ENCODE measurements around the gene MS4A18. TPM values are rescaled to one million over a fixed set of nuclear protein-coding genes. Genes with fewer than 3 reads are reported as not detected.

The MS4A18 gene
- total and polyA plus RNA-seq, 10 of the 15 experiments (the other 5 are each of a cell fraction or from before 2014, with no cell fraction given) = not detected

DNA sequence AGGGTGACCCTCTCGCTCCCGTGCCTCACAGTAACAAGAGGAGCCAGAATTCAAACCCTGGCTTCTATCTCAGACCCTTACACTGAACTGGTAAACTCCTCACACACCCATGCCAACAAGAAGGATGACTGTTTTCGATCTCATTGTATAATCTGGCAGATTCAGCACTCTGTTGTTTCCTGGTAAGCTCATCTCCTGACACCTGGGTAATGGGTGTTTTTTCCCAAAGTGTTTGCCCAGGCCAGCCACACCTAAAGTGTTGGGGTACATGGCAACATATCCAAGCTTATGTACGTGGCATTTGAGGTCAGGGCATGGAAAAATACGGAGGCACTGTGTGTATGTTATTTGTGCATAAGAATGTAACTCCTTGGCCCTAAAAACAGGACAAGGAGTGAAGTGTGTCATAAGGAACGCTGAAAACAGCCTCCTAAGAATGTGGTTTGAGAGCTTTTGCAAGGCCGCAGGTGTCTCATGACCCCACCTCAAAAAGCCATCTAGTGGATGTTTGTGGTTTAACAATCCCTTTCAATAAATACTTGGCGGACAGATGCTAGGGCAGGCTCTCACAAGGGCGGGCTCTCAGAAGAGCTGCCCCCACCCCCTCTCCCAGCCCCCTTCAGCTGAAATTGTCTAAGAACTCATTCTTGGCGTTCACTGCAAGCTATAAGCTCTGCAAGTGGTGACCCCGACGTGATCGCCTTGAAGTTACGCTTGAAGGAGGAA lies 31.9 kb downstream of the MS4A18 start, which contains the start of gene MS4A15 (continued):
- TF ChIP-seq, protein P1, sequence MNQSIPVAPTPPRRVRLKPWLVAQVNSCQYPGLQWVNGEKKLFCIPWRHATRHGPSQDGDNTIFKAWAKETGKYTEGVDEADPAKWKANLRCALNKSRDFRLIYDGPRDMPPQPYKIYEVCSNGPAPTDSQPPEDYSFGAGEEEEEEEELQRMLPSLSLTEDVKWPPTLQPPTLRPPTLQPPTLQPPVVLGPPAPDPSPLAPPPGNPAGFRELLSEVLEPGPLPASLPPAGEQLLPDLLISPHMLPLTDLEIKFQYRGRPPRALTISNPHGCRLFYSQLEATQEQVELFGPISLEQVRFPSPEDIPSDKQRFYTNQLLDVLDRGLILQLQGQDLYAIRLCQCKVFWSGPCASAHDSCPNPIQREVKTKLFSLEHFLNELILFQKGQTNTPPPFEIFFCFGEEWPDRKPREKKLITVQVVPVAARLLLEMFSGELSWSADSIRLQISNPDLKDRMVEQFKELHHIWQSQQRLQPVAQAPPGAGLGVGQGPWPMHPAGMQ (IDR thresholded peaks at IDR 0.05; ENCODE audit: borderline replicate concordance) = no peak
- TF ChIP-seq CBFB (IDR thresholded peaks at IDR 0.05; ENCODE audit: low read depth) = peak; percentile 61; the same call in 1 of the 2 replicates
- TF ChIP-seq, protein P2, sequence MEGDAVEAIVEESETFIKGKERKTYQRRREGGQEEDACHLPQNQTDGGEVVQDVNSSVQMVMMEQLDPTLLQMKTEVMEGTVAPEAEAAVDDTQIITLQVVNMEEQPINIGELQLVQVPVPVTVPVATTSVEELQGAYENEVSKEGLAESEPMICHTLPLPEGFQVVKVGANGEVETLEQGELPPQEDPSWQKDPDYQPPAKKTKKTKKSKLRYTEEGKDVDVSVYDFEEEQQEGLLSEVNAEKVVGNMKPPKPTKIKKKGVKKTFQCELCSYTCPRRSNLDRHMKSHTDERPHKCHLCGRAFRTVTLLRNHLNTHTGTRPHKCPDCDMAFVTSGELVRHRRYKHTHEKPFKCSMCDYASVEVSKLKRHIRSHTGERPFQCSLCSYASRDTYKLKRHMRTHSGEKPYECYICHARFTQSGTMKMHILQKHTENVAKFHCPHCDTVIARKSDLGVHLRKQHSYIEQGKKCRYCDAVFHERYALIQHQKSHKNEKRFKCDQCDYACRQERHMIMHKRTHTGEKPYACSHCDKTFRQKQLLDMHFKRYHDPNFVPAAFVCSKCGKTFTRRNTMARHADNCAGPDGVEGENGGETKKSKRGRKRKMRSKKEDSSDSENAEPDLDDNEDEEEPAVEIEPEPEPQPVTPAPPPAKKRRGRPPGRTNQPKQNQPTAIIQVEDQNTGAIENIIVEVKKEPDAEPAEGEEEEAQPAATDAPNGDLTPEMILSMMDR (IDR thresholded peaks at IDR 0.05 in 2 of 3, conservative IDR thresholded peaks at IDR 0.05 in 1 of 3; ENCODE audit: control insufficient read depth in 2 of 3, extremely low read depth in 1 of 3, insufficient read depth in 1 of 3, low read depth in 3 of 3, low read length in 3 of 3) = peak; percentile 40 to 60 (median 55)
- TF ChIP-seq, protein P3, sequence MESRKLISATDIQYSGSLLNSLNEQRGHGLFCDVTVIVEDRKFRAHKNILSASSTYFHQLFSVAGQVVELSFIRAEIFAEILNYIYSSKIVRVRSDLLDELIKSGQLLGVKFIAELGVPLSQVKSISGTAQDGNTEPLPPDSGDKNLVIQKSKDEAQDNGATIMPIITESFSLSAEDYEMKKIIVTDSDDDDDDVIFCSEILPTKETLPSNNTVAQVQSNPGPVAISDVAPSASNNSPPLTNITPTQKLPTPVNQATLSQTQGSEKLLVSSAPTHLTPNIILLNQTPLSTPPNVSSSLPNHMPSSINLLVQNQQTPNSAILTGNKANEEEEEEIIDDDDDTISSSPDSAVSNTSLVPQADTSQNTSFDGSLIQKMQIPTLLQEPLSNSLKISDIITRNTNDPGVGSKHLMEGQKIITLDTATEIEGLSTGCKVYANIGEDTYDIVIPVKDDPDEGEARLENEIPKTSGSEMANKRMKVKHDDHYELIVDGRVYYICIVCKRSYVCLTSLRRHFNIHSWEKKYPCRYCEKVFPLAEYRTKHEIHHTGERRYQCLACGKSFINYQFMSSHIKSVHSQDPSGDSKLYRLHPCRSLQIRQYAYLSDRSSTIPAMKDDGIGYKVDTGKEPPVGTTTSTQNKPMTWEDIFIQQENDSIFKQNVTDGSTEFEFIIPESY (IDR thresholded peaks at IDR 0.05) = no peak
